HCT116 (cell line): ENCODE results near the gene SPHK1. TPM values are rescaled to one million over a fixed set of nuclear protein-coding genes. Genes with fewer than 3 reads are reported as not detected.

Experiments
- ATAC-seq: fragments of 200-7000 bp; cut with Tn5 transposase; 2 replicates; pipeline ENCODE4 v1.9.1; 2020; ENCODE audit warnings: mild to moderate bottlenecking, moderate library complexity
- BruUV-seq: library from RNA; stranded (reverse); fragments of 400-500 nt; replicated peaks from 2 replicates; lab custom pipeline; 2021; lab: Mats Ljungman, UMichigan
- CTCF ChIA-PET: fragments of 300-600 bp; sonication (Branson Sonifier 250); formaldehyde crosslinking; loops from one replicate; lab custom pipeline; 2021; ENCODE audit warnings: antibody characterized with exemption; lab: Charles Lee
- POLR2A ChIA-PET: fragments of 300-600, 350-600 bp; sonication (Branson Sonifier 250); formaldehyde crosslinking; loops from one replicate; lab custom pipeline; 2021; ENCODE audit warnings: antibody characterized with exemption; lab: Charles Lee
- RAD21 ChIA-PET, 2 experiments: fragments of 300-600 bp; sonication (Branson Sonifier 250); formaldehyde crosslinking; loops; one replicate each; lab custom pipeline; 2023; ENCODE audit warnings: low total read pairs in 2 of 2; ENCODE audit not compliant: uncharacterized antibody in 2 of 2, unreplicated experiment in 2 of 2, low non-redundant PET in 1 of 2; lab: Charles Lee
- DNase-seq: peaks from one replicate; pipeline ENCODE4 v3.0.0-alpha.2; 2010; ENCODE audit warnings: low read depth, low spot score
- H2AFZ ChIP-seq: fragments of 200-600 bp; shearing (Covaris generic), sonication (generic); 2 replicates; pipeline ENCODE4 v1.6.1; 2017; ENCODE audit warnings: low read depth, mixed run types, mixed read lengths, antibody characterized with exemption, low read length; ENCODE audit not compliant: poor library complexity, severe bottlenecking
- H3K27ac ChIP-seq: 2 replicates; pipeline ENCODE4 v1.5.1; 2012; ENCODE audit warnings: low read depth, low read length
- H3K27me3 ChIP-seq: fragments of 200-600 bp; sonication (generic); 2 replicates; pipeline ENCODE4 v1.6.1; 2016; ENCODE audit warnings: mixed run types, low read length, mixed read lengths; ENCODE audit not compliant: insufficient read depth
- H3K36me3 ChIP-seq, 2 experiments: fragments of 200-500 bp in 1 of 2; fragments of 200-600 bp in 1 of 2; sonication (Bioruptor generic) in 1 of 2; sonication (generic) in 1 of 2; 2 replicates each; pipeline versions ENCODE4 v1.5.1 to v1.6.1; 2014 to 2016; ENCODE audit warnings: low read length in 2 of 2, inconsistent platforms in 1 of 2, mixed read lengths in 1 of 2, mixed run types in 1 of 2; ENCODE audit not compliant: insufficient read depth in 2 of 2, control insufficient read depth in 1 of 2
- H3K4me1 ChIP-seq, 2 experiments: fragments of 200-600 bp in 1 of 2; sonication (generic) in 1 of 2; 2 replicates each; pipeline versions ENCODE4 v1.5.1 to v1.6.1; 2012 to 2017; ENCODE audit warnings: low read length in 2 of 2, inconsistent platforms in 1 of 2, mild to moderate bottlenecking in 1 of 2, mixed read lengths in 1 of 2, mixed run types in 1 of 2, moderate library complexity in 1 of 2; ENCODE audit not compliant: insufficient read depth in 2 of 2, control insufficient read depth in 1 of 2
- H3K4me2 ChIP-seq: fragments of 200-600 bp; sonication (generic); 2 replicates; pipeline ENCODE4 v1.6.1; 2017; ENCODE audit warnings: mixed run types, low read length, mixed read lengths
- H3K4me3 ChIP-seq, 2 experiments: fragments of 200-600 bp in 1 of 2; sonication (generic) in 1 of 2; replicated peaks in 1 of 2; 2 replicates each; pipeline ENCODE4 v1.5.1; 2011 to 2016; ENCODE audit warnings: low read length in 2 of 2, control low read depth in 1 of 2, low read depth in 1 of 2, mild to moderate bottlenecking in 1 of 2, mixed read lengths in 1 of 2, mixed run types in 1 of 2
- H3K79me2 ChIP-seq: fragments of 200-600 bp; sonication (generic); 2 replicates; pipeline ENCODE4 v1.6.1; 2017; ENCODE audit warnings: mild to moderate bottlenecking, mixed run types, low read length, moderate library complexity, mixed read lengths; ENCODE audit not compliant: insufficient read depth
- H3K9ac ChIP-seq: fragments of 200-600 bp; sonication (generic); 2 replicates; pipeline ENCODE4 v1.6.1; 2016; ENCODE audit warnings: low read length, mixed read lengths
- H3K9me2 ChIP-seq: fragments of 200-600 bp; sonication (generic), shearing (Covaris generic); 2 replicates; pipeline ENCODE4 v1.6.1; 2017; ENCODE audit warnings: mixed run types, mild to moderate bottlenecking, moderate library complexity; ENCODE audit not compliant: insufficient read depth
- H3K9me3 ChIP-seq, 2 experiments: fragments of 200-500 bp in 1 of 2; fragments of 200-600 bp in 1 of 2; sonication (Bioruptor generic) in 1 of 2; sonication (generic) in 1 of 2; 2 replicates each; pipeline ENCODE4 v1.6.1; 2014 to 2017; ENCODE audit warnings: low read length in 2 of 2, mixed read lengths in 2 of 2, inconsistent platforms in 1 of 2, low read depth in 1 of 2, mild to moderate bottlenecking in 1 of 2, mixed run types in 1 of 2, moderate library complexity in 1 of 2; ENCODE audit not compliant: control insufficient read depth in 1 of 2, insufficient read depth in 1 of 2
- H4K20me1 ChIP-seq: fragments of 200-600 bp; sonication (generic), shearing (Covaris generic); 2 replicates; pipeline ENCODE4 v1.6.1; 2017; ENCODE audit warnings: mixed run types, mild to moderate bottlenecking, moderate library complexity; ENCODE audit not compliant: insufficient read depth
- CBX3 ChIP-seq: IDR thresholded peaks from 2 replicates; pipeline ENCODE4 v1.6.1; 2012; ENCODE audit warnings: low read depth
- CEBPB ChIP-seq: IDR thresholded peaks from 2 replicates; pipeline ENCODE4 v1.6.1; 2012; ENCODE audit warnings: low read depth
- CTCF ChIP-seq, 3 experiments: fragments of 200-600 bp in 1 of 3; sonication (generic) in 1 of 3; IDR thresholded peaks in 2 of 3; conservative IDR thresholded peaks in 1 of 3; 2 replicates each; pipeline ENCODE4 v1.5.1; 2012 to 2017; ENCODE audit warnings: low read depth in 2 of 3, low read length in 2 of 3, antibody characterized with exemption in 1 of 3, borderline replicate concordance in 1 of 3, control low read depth in 1 of 3, mild to moderate bottlenecking in 1 of 3, mixed read lengths in 1 of 3, mixed run types in 1 of 3, moderate library complexity in 1 of 3; ENCODE audit not compliant: insufficient read depth in 1 of 3
- ELF1 ChIP-seq: IDR thresholded peaks from 2 replicates; pipeline ENCODE4 v1.6.1; 2012; ENCODE audit warnings: low read depth, borderline replicate concordance
- EZH2 ChIP-seq: fragments of 200-600 bp; sonication (generic); IDR thresholded peaks from 2 replicates; pipeline ENCODE4 v1.6.1; 2017; ENCODE audit warnings: antibody characterized with exemption, mixed run types
- EZH2phosphoT487 ChIP-seq: fragments of 200-600 bp; IDR thresholded peaks from 2 replicates; pipeline ENCODE4 v1.6.1; 2018; ENCODE audit warnings: antibody characterized with exemption, borderline replicate concordance
- FOSL1 ChIP-seq: IDR thresholded peaks from 2 replicates; pipeline ENCODE4 v1.6.1; 2012; ENCODE audit warnings: low read depth
- JUND ChIP-seq: IDR thresholded peaks from 2 replicates; pipeline ENCODE4 v1.6.1; 2012
- MAX ChIP-seq: IDR thresholded peaks from 2 replicates; pipeline ENCODE4 v1.6.1; 2012
- POLR2A ChIP-seq: IDR thresholded peaks from 2 replicates; pipeline ENCODE4 v1.7.0; 2011; ENCODE audit warnings: borderline replicate concordance; ENCODE audit not compliant: insufficient read depth, insufficient read length; ENCODE audit errors: extremely low read depth
- POLR2AphosphoS5 ChIP-seq: IDR thresholded peaks from 2 replicates; pipeline ENCODE4 v1.6.1; 2011; ENCODE audit warnings: mild to moderate bottlenecking, low read depth, low read length, moderate library complexity
- REST ChIP-seq: IDR thresholded peaks from 2 replicates; pipeline ENCODE4 v1.6.1; 2012; ENCODE audit warnings: low read depth
- SIN3A ChIP-seq: IDR thresholded peaks from 2 replicates; pipeline ENCODE4 v1.6.1; 2012; ENCODE audit warnings: low read depth
- SP1 ChIP-seq: IDR thresholded peaks from 2 replicates; pipeline ENCODE4 v1.6.1; 2012; ENCODE audit warnings: low read depth
- SRF ChIP-seq: IDR thresholded peaks from 2 replicates; pipeline ENCODE4 v1.6.1; 2012; ENCODE audit warnings: low read depth
- TCF7L2 ChIP-seq: IDR thresholded peaks from 2 replicates; pipeline ENCODE4 v1.7.0; 2011; ENCODE audit warnings: borderline replicate concordance, inconsistent platforms; ENCODE audit not compliant: insufficient read depth, insufficient read length; ENCODE audit errors: extremely low read depth
- YY1 ChIP-seq: IDR thresholded peaks from 2 replicates; pipeline ENCODE4 v1.6.1; 2011; ENCODE audit warnings: low read length, low read depth, moderate library complexity, mild to moderate bottlenecking; ENCODE audit not compliant: insufficient replicate concordance; ENCODE audit errors: extremely low read depth
- ZBTB33 ChIP-seq: IDR thresholded peaks from 2 replicates; pipeline ENCODE4 v1.6.1; 2011; ENCODE audit warnings: mild to moderate bottlenecking, low read length, moderate library complexity; ENCODE audit not compliant: insufficient replicate concordance; ENCODE audit errors: extremely low read depth
- ZFX ChIP-seq: fragments of 450-650 bp; IDR thresholded peaks from 2 replicates; pipeline ENCODE4 v1.6.1; 2017
- ZNF274 ChIP-seq: fragments of 200-500 bp; sonication (Bioruptor generic); IDR thresholded peaks from 2 replicates; pipeline ENCODE4 v1.6.1; 2014; ENCODE audit warnings: mild to moderate bottlenecking, low read depth, low read length, inconsistent platforms
- intact Hi-C: fragments of 100-400 bp; cut with micrococcal nuclease; formaldehyde crosslinking; loops from 2 replicates; pipeline ENCODE4 v1.10.0; 2022
- total RNA-seq: library from RNA; stranded (reverse); gene quantifications from one replicate; pipeline ENCODE4 v1.2.1, GENCODE V29; 2021; ENCODE audit not compliant: unreplicated experiment

Gene SPHK1
- total RNA-seq, 1 experiment from 2014 or later = 4.6 TPM

- TF ChIP-seq ZNF274 (no peak), ZBTB33 (no peak), ZFX (no peak), POLR2AphosphoS5 (no peak), CBX3 (no peak), SP1 (no peak), JUND (no peak), YY1 (no peak), TCF7L2 (no peak), EZH2 (no peak), REST (no peak), MAX (no peak), CEBPB (no peak), SIN3A (no peak), FOSL1 (no peak), CTCF (IDR thresholded peaks at IDR 0.05 in 2 of 3, conservative IDR thresholded peaks at IDR 0.05 in 1 of 3; ENCODE audit: borderline replicate concordance in 1 of 3, insufficient read depth in 1 of 3, low read depth in 2 of 3, low read length in 2 of 3) (no peak), ELF1 (no peak), EZH2phosphoT487 (no peak), POLR2A (no peak), SRF (no peak)
- no peaks in the 10 kb centered on the region for H3K9me2 ChIP-seq
- H3K9ac ChIP-seq = no peak overlapping the region
- H3K36me3 ChIP-seq = no peaks in the 10 kb centered on the region
- no peak overlapping the region for H2AFZ ChIP-seq
- no peaks in the 10 kb centered on the region for H3K27me3 ChIP-seq
- ChIA-PET POLR2A (interaction anchor here (0.6 kb wide), 1 partner anchor 71 kb away, joined by 5 read pairs; no protein-coding TSS in a partner anchor), RAD21 (no interaction called here), CTCF (interaction anchor here (1.4 kb wide), 1 partner anchor 38 kb away, joined by 9 read pairs; no protein-coding TSS in a partner anchor)
- H3K4me2 ChIP-seq = no peak overlapping the region
- no peak overlapping the region for H3K4me3 ChIP-seq
- BruUV-seq = no TSS peak
- ATAC-seq (no peak), DNase-seq (no peak)
- H4K20me1 ChIP-seq = peaks cover 20% of the 10 kb centered on the region; the same call in 1 of the 2 replicates
- no peak overlapping the region for H3K27ac ChIP-seq
- intact Hi-C loops = no loop called here
- peaks cover 97% of the 10 kb centered on the region for H3K79me2 ChIP-seq
- H3K9me3 ChIP-seq = no peaks in the 10 kb centered on the region
- peaks cover 0 to 11% of the 10 kb centered on the region in 2 experiments; a peak in 1 of 4 replicates for H3K4me1 ChIP-seq
These were observed 51.3 kb downstream of the SPHK1 start for GRCh38 chr17:76435751-76436150.
